TTC549 (cell line): ENCODE results near the gene TMUB1.

Experiments used
- FAIRE-seq: peaks from 2 replicates; lab custom pipeline; 2012; peaks lifted over from hg19 to GRCh38; lab: Jason Lieb, UNC

Gene TMUB1

DNA sequence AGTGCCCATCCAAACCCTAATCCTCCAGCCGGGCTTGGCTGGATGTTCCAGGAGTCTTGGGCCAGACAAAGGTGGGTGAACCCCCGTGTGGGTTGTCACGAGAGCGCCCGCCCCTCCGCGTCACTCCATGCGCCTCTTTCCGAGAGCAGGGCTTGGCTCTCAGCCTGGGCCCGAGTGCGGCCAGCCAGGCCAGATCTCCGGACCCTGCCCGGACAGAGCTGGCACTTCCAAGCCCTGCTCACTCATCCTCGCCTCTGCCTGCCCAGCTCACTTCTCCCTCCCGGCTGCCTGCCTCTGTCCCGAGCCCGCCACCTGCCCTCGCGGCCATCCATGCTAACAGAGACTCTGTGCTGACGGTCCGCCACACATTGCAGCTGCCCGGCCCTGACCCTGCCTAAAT, 37.6 kb upstream of the TMUB1 start:
- no peak for FAIRE-seq

- FAIRE-seq: no peak
These were observed 36.6 kb upstream of the TMUB1 start for GRCh38 chr7:151119902-151120301.

- FAIRE-seq: no peak
These were observed 35.7 kb upstream of the TMUB1 start for GRCh38 chr7:151119055-151119415.

DNA sequence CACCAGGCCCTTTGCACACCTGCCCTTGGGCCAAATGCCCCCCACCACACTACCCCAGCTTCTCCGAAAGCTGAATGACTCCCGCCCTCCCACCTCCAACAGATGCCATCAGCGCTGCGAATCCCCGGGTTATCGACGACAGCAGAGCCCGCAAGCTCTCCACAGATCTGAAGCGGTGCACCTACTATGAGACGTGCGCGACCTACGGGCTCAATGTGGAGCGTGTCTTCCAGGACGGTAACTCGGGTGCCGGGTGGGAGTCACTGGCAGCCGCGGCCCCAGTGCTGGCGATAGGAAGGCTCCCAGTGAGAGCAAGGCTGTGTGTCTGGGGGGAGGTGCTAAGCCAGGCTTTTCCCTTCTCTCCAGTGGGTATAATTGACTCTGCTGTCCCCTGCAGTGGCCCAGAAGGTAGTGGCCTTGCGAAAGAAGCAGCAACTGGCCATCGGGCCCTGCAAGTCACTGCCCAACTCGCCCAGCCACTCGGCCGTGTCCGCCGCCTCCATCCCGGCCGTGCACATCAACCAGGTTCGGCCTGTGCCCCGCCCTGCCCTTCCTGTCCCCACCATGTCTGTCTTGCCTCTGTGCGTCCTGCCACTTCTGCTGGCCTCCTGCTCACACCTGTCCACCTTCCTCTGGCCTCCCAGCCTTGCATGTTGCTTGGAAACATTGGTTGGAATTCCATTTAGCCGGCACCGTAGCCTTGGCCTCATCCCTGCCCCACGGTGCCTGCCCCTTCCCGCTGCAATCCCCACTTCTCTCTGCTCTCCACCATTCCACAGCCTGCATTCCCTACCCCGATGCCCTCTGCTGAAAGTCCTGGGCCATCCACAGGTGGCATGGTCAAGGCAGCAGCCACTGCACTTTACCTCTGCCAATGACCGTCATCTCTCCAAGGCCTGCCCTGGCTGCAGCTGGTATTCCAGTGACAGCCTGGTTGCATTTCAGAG, 35.1 kb upstream of the TMUB1 start:
- FAIRE-seq: no peak

GRCh38 chr7:151117565-151117964, 34.3 kb upstream of the TMUB1 start:
- no peak for FAIRE-seq

DNA sequence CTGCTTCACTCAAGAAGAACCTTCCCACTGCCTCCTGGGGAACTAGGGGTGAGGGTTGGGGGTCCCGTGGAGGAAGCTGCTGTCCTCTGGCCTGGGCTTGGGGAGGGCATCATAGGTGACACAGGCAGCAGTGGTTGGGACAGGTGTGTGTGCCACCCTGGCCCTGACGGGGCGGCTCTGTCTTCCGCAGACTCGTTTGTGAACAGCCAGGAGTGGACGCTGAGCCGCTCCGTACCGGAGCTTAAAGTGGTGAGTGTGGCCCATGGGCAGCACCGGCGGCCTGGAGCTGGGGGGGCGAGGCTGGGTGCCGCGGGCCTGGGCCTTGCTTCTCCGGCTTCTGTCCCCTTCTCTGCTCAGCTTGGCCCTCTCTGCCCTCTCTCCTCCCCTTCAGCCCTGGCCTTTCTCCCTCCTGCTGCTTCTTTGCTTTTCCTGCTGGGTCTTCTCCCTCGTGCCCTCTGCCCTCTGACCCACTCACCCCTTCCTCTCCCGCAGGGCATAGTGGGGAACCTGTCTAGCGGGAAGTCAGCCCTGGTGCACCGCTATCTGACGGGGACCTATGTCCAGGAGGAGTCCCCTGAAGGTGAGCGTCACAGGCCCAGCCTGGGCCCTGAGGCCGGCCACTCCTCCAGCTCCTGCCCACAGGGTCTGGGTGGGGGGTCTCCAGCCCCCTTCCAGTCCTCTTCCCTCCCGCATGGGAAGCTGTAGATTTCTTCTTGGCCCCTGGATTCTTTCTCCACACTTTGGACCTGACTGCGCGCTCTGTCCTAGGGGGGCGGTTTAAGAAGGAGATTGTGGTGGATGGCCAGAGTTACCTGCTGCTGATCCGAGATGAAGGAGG, 33.5 kb upstream of the TMUB1 start:
- no peak for FAIRE-seq

DNA sequence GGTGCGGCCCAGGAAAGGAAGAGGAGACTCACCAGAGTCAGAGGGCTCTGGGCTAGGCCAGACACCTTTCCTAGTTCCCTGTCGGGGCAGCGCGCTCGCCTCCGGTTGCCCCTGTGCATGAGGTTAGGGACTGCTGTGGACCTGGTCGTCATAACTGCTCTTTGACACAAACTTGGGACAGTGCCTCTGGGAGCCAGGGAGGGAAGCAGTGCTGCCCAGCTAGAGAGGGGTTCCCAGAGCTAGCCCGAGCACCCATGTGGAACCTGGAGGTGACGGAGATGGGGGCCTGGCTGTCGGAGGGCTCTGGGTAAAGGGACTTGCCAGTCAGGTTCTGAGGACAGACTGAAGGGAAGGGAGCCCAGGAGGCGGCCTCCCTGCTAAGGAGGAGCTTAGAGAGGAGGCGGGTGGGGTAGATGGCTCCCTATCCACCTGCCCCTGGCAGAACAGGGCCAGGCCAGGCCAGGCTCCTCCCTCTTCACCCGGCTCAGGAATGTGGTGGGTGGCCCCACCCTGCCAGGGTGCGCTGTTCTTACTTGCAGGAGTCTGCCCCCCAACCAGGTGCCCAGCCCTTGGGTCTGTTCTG, 32.6 kb upstream of the TMUB1 start:
- FAIRE-seq: no peak

GRCh38 chr7:151115121-151115835, 32.0 kb upstream of the TMUB1 start:
- FAIRE-seq: no peak

GRCh38 chr7:151114151-151115090, 31.1 kb upstream of the TMUB1 start:
- FAIRE-seq: no peak

DNA sequence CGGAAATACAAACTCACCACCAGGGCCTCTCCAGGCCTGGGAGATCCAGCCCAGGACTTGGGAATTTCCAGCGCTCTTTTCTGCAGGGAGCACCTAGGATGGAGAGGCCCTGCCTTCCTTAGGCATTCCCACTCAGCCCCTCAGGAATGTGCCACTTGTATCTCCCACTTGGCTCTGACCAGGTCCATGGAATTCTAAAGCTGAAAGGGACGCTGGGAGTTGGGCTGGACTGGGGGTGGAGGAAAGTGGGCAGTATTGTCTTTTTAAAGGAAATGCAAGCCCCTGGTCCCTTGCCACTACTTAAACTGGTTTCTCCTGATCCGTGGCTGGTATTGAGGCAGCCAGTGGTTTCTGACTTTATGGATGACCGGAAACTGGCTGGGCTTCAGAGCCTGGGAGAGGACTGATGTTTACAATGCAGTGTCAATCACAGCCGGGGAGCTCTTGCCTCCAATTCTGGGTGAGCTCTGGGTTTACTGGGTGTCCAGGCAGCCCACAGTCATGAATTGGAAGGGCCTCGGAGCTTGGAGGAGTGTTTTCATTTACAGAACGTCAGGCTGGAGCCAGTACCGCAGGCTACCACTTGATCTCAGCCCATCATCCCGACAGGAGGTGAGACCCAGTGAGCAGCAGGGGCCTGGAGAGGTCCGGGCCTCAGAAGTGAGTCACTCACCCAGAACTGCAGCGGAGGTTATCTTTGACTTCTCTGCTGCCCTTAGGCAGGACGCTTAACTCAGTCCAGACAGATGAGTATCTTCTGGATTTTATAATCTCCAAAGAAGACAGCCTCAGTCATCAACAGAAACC, 30.3 kb upstream of the TMUB1 start:
- FAIRE-seq: no peak

DNA sequence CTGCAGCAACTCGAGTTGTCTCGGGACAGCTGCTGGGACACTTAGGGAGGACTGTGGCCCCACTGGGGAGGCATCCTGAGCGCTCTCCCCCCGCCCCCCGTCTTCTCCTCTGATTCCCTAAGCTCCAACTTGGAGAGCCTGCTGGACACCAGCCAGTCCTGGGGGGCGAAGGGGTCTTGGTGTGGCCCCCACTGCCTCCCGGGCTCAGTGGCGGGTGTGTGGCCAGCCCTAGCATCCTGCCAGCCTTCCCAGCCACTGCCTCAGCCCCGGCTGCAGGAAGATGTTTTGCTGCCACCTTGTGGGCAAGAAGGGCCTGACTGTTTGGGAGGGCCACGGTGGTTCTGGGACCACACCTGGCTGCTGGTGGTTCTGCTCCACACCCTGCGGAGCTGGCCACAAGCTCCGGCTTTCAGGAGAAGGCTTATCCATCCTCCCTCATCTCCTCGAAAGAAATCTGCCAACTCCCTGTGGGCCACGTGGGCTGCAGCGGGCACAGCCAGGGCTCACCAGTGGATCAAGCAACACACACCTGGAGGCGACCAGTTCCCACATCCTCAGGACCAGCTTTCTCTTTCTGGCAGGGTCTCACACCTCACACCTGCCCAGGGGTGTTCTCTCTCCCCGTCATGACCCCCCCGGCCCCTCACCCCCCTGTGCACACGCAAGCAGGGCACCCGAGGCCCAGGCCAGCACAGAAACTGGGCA, 27.8 kb upstream of the TMUB1 start:
- no peak for FAIRE-seq

DNA sequence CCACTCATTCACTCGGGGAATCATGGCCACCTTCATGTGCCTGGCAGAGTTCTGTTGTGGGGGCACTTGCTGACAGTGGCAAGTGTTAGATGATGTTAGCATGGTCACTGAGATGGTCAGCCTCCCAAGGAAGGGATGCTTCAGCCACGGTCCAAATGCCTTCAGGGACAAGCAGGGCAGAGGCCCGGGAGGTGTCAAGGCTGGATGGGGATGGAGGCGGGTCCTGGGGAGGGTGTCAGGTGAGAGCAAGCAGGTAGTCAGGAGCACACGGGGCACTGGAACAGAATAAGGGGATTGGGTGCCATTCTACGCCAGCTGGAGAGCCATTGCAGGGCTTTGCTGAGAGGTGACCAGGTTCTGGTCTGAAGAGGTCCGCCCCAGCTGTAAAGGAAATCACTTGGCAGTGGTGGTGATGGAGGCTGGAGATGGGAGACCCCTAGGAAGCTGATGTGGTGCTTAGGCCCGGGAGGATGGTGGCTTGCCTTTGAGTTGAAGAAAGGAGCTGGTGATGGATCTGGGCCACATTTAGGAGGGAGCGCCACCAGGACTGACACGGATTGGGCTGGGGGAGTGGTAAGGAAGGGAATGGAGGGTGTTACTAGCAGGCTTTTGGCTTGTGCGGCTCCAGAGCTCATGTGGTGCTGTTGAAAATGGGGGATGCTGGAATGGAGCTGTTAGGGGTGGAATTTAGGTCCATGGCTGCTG, 27.1 kb upstream of the TMUB1 start:
- FAIRE-seq: no peak

GRCh38 chr7:151109094-151110048, 26.1 kb upstream of the TMUB1 start:
- no peak for FAIRE-seq

GRCh38 chr7:151107882-151108281, 24.6 kb upstream of the TMUB1 start:
- FAIRE-seq: no peak

DNA sequence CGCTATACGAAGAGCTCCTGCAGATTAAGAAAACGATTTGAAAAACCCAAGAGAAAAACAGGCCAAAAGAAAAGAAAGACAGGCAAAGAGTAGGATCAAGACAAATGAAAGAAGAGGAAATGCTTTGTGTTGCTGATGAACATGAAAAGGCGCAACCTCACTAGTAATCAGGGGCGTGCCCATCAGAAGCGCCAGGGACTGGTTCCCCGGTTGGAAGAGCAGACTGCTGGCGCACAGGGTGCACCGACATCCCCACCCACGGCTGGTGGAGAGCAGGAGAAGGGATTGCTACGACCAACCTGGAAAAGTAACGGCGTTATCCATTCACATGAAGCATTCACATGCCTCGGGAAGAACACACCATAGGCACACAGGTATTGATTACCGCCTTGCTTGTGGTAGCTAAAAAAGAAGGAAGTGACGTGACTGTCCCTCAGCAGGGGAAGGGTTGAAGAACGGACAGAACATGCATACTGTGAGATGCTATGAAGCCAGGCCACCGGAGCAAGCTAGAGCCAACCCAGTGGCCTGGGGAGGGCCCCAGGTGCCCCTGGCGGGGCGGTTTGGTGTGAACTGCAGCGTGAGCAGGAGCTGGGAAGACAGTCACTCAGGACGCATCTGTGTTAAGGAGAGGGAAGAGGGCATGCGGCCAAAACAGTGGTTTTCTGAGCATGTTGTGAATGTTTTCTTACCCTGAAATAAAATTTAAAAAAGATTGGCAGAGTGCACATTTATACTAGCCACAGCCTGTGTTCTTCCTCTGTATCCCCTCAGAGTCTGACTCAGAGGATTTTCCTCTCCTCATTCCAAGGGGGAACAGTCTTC, 21.3 kb upstream of the TMUB1 start:
- no peak for FAIRE-seq

DNA sequence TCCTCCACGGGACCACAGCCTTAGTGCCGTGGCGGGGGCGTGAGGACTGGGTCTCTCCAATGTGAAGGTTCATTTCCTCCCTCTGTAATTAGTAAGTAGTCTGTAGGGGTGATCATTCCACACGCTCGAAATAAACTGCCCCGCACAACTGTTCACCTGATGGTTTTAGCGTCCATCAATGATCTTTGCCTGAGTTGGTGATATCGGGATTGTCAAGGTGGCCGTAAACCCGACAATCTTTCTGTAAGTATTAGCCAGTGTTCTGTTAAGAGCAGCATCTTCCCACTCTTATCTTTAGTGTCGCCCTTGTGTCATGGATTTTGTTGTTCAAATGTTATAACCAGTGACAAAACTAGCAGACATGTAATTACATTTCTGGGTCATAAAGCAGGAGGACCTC, 20.7 kb upstream of the TMUB1 start:
- FAIRE-seq: no peak

DNA sequence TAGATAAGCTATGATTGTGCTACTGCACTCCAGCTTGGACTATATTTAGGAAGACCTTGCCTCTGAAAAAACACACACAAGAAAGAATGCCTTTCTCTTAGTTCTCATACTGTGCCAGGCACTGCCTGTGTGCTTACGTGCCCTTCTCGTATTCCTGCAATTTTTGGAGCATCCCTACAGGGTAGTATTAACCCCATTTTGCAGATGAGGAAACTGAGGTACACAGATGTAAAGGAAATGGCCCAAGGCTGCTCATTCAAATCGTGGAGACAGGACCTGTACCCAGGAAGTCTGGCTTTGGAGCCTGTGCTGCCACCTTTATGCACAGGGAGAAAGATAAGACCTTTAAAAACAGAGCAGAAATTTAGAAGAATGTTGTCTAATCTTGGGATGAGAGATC, 19.7 kb upstream of the TMUB1 start:
- no peak for FAIRE-seq
